K562 (cell line): ENCODE results near the gene PTPRT. TPM values are rescaled to one million over a fixed set of nuclear protein-coding genes. Genes with fewer than 3 reads are reported as not detected.

Experiments
- ATAC-seq: fragments of 200-7000 bp; cut with Tn5 transposase; 3 replicates; pipeline ENCODE4 v1.9.1; 2020; ENCODE audit warnings: moderate library complexity
- BruUV-seq: library from RNA; stranded (reverse); fragments of 400-500 nt; replicated peaks from 2 replicates; lab custom pipeline; 2021; lab: Mats Ljungman, UMichigan
- CTCF ChIA-PET: fragments of 300-600 bp; formaldehyde crosslinking; extraction: SDS; loops from one replicate; lab custom pipeline; 2021; ENCODE audit warnings: low intra/inter-chr PET ratio; lab: Yijun Ruan, JAX
- POLR2A ChIA-PET: fragments of 300-600, 350-650 bp; sonication (Branson Sonifier 250); formaldehyde crosslinking; extraction: SDS; loops from one replicate; lab custom pipeline; 2021; ENCODE audit warnings: antibody characterized with exemption, inconsistent platforms; lab: Yijun Ruan, JAX
- DNase-seq, 4 experiments: peaks; one replicate each; pipeline versions ENCODE4 v3.0.0 to v3.0.0-alpha.2; 2011 to 2018; ENCODE audit warnings: low spot score in 3 of 4, mixed read lengths in 3 of 4; ENCODE audit errors: extremely low read depth in 1 of 4
- FAIRE-seq: peaks from 2 replicates; lab custom pipeline; 2011; peaks lifted over from hg19 to GRCh38; lab: Jason Lieb, UNC
- H2AFZ ChIP-seq: 2 replicates; pipeline ENCODE4 v1.6.0; 2011; ENCODE audit warnings: low read depth, low read length, control low read depth, inconsistent platforms
- H3K27ac ChIP-seq: fragments of 200-600 bp; 3 replicates; pipeline ENCODE4 v1.8.0; 2011; ENCODE audit warnings: low read depth, mild to moderate bottlenecking, control low read depth, inconsistent platforms, low read length, moderate library complexity, mixed read lengths; ENCODE audit errors: extremely low read depth
- H3K27me3 ChIP-seq, 2 experiments: fragments of 300-600 bp in 1 of 2; 2 replicates in 1 of 2; 3 replicates in 1 of 2; pipeline versions ENCODE4 v1.6.0 to v1.8.0; 2011; ENCODE audit warnings: inconsistent platforms in 2 of 2, low read length in 2 of 2, mild to moderate bottlenecking in 1 of 2, mixed read lengths in 1 of 2, moderate library complexity in 1 of 2; ENCODE audit not compliant: control insufficient read depth in 2 of 2, insufficient read depth in 2 of 2
- H3K36me3 ChIP-seq: fragments of 300-600 bp; 3 replicates; pipeline ENCODE4 v1.8.0; 2011; ENCODE audit warnings: mild to moderate bottlenecking, low read length, inconsistent platforms; ENCODE audit not compliant: control insufficient read depth, insufficient read depth
- H3K4me1 ChIP-seq, 2 experiments: fragments of 200-600 bp in 1 of 2; replicated peaks in 1 of 2; 2 replicates in 1 of 2; 3 replicates in 1 of 2; pipeline versions ENCODE4 v1.5.1 to v1.8.0; 2011; ENCODE audit warnings: inconsistent platforms in 2 of 2, low read length in 2 of 2, mild to moderate bottlenecking in 1 of 2, mixed read lengths in 1 of 2, moderate library complexity in 1 of 2; ENCODE audit not compliant: control insufficient read depth in 2 of 2, insufficient read depth in 2 of 2
- H3K4me2 ChIP-seq: 2 replicates; pipeline ENCODE4 v1.6.1; 2011; ENCODE audit warnings: low read length, control low read depth, inconsistent platforms, mixed read lengths; ENCODE audit not compliant: insufficient read depth
- H3K4me3 ChIP-seq: fragments of 200-600 bp; sonication (generic), shearing (Covaris generic); 2 replicates; pipeline ENCODE4 v1.5.1; 2016; ENCODE audit warnings: control low read depth, inconsistent platforms
- H3K79me2 ChIP-seq: fragments of 200-600 bp; 3 replicates; pipeline ENCODE4 v1.8.0; 2011; ENCODE audit warnings: low read length, inconsistent platforms; ENCODE audit not compliant: control insufficient read depth, insufficient read depth
- H3K9ac ChIP-seq, 2 experiments: 2 replicates each; pipeline versions ENCODE4 v1.6.0 to v1.6.1; 2011; ENCODE audit warnings: low read depth in 2 of 2, low read length in 2 of 2, control low read depth in 1 of 2, inconsistent platforms in 1 of 2, mild to moderate bottlenecking in 1 of 2, mixed read lengths in 1 of 2; ENCODE audit not compliant: insufficient read depth in 1 of 2
- H3K9me1 ChIP-seq: one replicate; pipeline ENCODE4 v1.6.0; 2011; ENCODE audit warnings: inconsistent platforms, mild to moderate bottlenecking, low read length, moderate library complexity; ENCODE audit not compliant: control insufficient read depth, insufficient read depth
- H3K9me3 ChIP-seq: replicated peaks from 2 replicates; pipeline ENCODE4 v1.5.1; 2011; ENCODE audit warnings: low read depth, low read length, inconsistent platforms; ENCODE audit not compliant: control insufficient read depth, insufficient read depth
- H4K20me1 ChIP-seq: replicated peaks from 2 replicates; pipeline ENCODE4 v1.6.1; 2011; ENCODE audit warnings: low read length, inconsistent platforms, mixed read lengths; ENCODE audit not compliant: control insufficient read depth, insufficient read depth
- ADNP ChIP-seq: fragments of 200-800 bp; sonication (Bioruptor generic); IDR thresholded peaks from 2 replicates; pipeline ENCODE4 v1.6.1; 2016; ENCODE audit warnings: missing genetic modification characterization, missing compliant biosample characterization
- CBFA2T3 ChIP-seq: fragments of 450-650 bp; IDR thresholded peaks from 2 replicates; pipeline ENCODE4 v1.6.1; 2017
- CHCHD3 ChIP-seq: fragments of 250-450 bp; sonication (Bioruptor Pico); IDR thresholded peaks from 2 replicates; pipeline ENCODE4 v2.1.2; 2022; ENCODE audit warnings: mild to moderate bottlenecking
- DDX20 ChIP-seq: fragments of 450-650 bp; IDR thresholded peaks from 2 replicates; pipeline ENCODE4 v1.6.1; 2016; ENCODE audit warnings: missing genetic modification characterization, low read depth, mild to moderate bottlenecking, missing compliant biosample characterization, moderate library complexity
- KAT8 ChIP-seq: fragments of 450-650 bp; IDR thresholded peaks from 2 replicates; pipeline ENCODE4 v1.6.1; 2016; ENCODE audit warnings: low read depth, mild to moderate bottlenecking
- RBM14 ChIP-seq: fragments of 200-400 bp; formaldehyde crosslinking; IDR thresholded peaks from 2 replicates; pipeline ENCODE4 v1.6.1; 2018; ENCODE audit warnings: low read depth, mild to moderate bottlenecking, low read length, moderate library complexity, borderline replicate concordance; ENCODE audit not compliant: insufficient read depth
- SIX5 ChIP-seq, 2 experiments: IDR thresholded peaks; 2 replicates each; pipeline ENCODE4 v1.6.1; 2011; ENCODE audit warnings: low read length in 2 of 2, borderline replicate concordance in 1 of 2, low read depth in 1 of 2, mild to moderate bottlenecking in 1 of 2, moderate library complexity in 1 of 2; ENCODE audit not compliant: insufficient read depth in 1 of 2
- SMARCB1 ChIP-seq: IDR thresholded peaks from 2 replicates; pipeline ENCODE4 v1.6.1; 2011; ENCODE audit warnings: improper control_type of control experiment, low read depth; ENCODE audit not compliant: insufficient read length
- STAG1 ChIP-seq: sonication (generic); formaldehyde crosslinking; IDR thresholded peaks from 2 replicates; pipeline ENCODE4 v1.5.0; 2020; ENCODE audit warnings: missing genetic modification reagents, borderline replicate concordance
- ZNF668 ChIP-seq: fragments of 250-450 bp; sonication (Bioruptor Pico); IDR thresholded peaks from 2 replicates; pipeline ENCODE4 v1.8.0; 2022; ENCODE audit warnings: mild to moderate bottlenecking, inconsistent platforms
- WGBS: fragments of 100-300 bp; shearing (Covaris generic); methylation state at CpG from one replicate; pipeline ENCODE4 v1.1.6; 2016; ENCODE audit warnings: low coverage, mixed read lengths; ENCODE audit not compliant: insufficient coverage; ENCODE audit errors: missing lambda C conversion rate; 5-methylcytosine and 5-hydroxymethylcytosine counted together
- in situ Hi-C: fragments of 300-500 bp; cut with MboI; formaldehyde crosslinking; loops from 4 replicates; pipeline ENCODE4 v1.15.0; 2018; ENCODE audit warnings: inconsistent platforms, mixed read lengths
- intact Hi-C: fragments of 100-400 bp; cut with micrococcal nuclease; formaldehyde crosslinking; loops from 2 replicates; pipeline ENCODE4 v1.14.2; 2022
- polyA plus RNA-seq, 8 experiments: library from polyadenylated mRNA; depleted of rRNA in 4 of 8; stranded (reverse) in 5 of 8; unstranded in 3 of 8; fragments of >200 nt; fragmentation: Nextera tagmentation in 2 of 8; fragmentation: Illumina TruSeq in 1 of 8; extraction: Ambion mirVana in 2 of 8; extraction: Trizol in 1 of 8; gene quantifications; 2 replicates each; pipeline versions ENCODE4 v1.2.1 to v1.2.3, GENCODE V29; 2011 to 2014; ENCODE audit warnings: inconsistent platforms in 1 of 8, missing spikeins in 1 of 8
- total RNA-seq, 7 experiments: library from RNA; depleted of rRNA in 6 of 7; stranded (reverse); fragments of >200 nt in 6 of 7; fragmentation: Illumina TruSeq in 2 of 7; extraction: Trizol in 2 of 7; gene quantifications; 2 replicates each; pipeline versions ENCODE4 v1.2.1 to v1.2.3, GENCODE V29; 2011 to 2021; ENCODE audit warnings: low replicate concordance in 1 of 7
- TF ChIP-seq, protein P1 (sequence below): fragments of 450-650 bp; formaldehyde crosslinking; IDR thresholded peaks from 2 replicates; pipeline ENCODE4 v1.4.0; 2020; ENCODE audit warnings: mild to moderate bottlenecking, moderate library complexity

PTPRT gene
- total and polyA plus RNA-seq, 9 of the 15 experiments (the other 6 are each of a cell fraction or from before 2014, with no cell fraction given), result not detected

- TF ChIP-seq SMARCB1 (no peak), CBFA2T3 (no peak)
Measured at GRCh38 chr20:43092386-43093088, 97.2 kb downstream of the PTPRT start (continued).

GRCh38 chr20:43068482-43068881 lies 121.2 kb downstream of the PTPRT start:
- no TSS peak for BruUV-seq
- Histone ChIP-seq H3K36me3 (no peaks in the 10 kb centered on the region), H3K27me3 (no peaks in the 10 kb centered on the region), H4K20me1 (no peaks in the 10 kb centered on the region), H2AFZ (no peak overlapping the region), H3K79me2 (no peaks in the 10 kb centered on the region), H3K9me3 (no peaks in the 10 kb centered on the region), H3K4me3 (no peak overlapping the region), H3K9me1 (no peaks in the 10 kb centered on the region), H3K9ac (no peak overlapping the region), H3K4me1 (no peaks in the 10 kb centered on the region), H3K27ac (no peak overlapping the region), H3K4me2 (no peak overlapping the region)
- TF ChIP-seq RBM14 (no peak), KAT8 (no peak), DDX20 (tag) (no peak), ADNP (no peak), STAG1 (CRISPR knock-in tag) (no peak), SIX5 (IDR thresholded peaks at IDR 0.05; ENCODE audit: borderline replicate concordance in 1 of 2, insufficient read depth in 1 of 2, low read depth in 1 of 2, low read length in 2 of 2) (no peak), CHCHD3 (CRISPR knock-in tag) (no peak), ZNF668 (CRISPR knock-in tag) (no peak)
- TF ChIP-seq, protein P1, sequence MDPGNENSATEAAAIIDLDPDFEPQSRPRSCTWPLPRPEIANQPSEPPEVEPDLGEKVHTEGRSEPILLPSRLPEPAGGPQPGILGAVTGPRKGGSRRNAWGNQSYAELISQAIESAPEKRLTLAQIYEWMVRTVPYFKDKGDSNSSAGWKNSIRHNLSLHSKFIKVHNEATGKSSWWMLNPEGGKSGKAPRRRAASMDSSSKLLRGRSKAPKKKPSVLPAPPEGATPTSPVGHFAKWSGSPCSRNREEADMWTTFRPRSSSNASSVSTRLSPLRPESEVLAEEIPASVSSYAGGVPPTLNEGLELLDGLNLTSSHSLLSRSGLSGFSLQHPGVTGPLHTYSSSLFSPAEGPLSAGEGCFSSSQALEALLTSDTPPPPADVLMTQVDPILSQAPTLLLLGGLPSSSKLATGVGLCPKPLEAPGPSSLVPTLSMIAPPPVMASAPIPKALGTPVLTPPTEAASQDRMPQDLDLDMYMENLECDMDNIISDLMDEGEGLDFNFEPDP, result no peak
- no peak for FAIRE-seq
- POLR2A ChIA-PET, result no interaction called here
- intact Hi-C loops, result no loop called here
- 0% methylated on average over 1 of the region's 1 CpG for WGBS
- DNase-seq, result no peak
- ATAC-seq, result no peak
- in situ Hi-C loops, result no loop called here
- CTCF ChIA-PET, result no interaction called here
